ENCODE measurements around the gene PLCB4.

The PLCB4 gene

DNA sequence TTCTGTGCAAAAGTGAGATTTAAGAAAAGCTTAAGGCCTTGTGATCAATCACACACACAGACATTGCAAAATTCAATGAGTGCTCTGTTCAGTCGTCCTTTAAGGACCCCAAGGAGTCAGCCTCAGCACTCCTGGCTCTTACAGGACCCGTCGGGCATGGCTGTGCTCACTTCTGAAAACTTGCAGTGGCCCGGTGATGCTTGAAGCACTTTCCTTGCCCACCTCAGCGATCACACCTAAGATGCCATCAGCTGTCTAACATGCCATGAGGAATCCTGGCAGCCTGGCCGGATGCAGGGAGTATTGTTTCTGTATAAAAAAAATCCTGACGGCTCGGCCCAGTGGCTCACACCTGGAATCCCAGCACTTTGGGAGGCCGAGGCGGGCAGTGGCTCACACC, 344.1 kb downstream of the PLCB4 start:
- no peak for DNase-seq

DNA sequence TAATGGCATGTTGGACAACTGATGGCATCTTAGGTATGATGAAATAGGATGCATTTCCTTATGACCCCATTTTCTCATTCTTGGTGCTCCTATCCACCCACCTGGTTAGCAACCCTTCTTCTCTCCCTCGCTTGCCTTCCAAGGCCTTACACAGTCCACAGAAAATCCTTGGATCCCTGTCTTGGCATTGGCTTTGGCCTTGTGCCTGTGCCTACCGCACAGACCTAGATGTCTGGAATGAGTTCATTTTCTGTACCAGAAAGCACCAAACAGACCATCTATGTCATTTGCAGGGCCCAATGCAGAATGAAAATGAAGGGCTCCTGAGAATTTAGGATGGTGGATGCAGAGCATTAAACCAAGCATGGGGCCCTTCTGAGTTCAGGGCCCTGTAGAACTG, 346.5 kb downstream of the PLCB4 start:
- DNase-seq = no peak

DNA sequence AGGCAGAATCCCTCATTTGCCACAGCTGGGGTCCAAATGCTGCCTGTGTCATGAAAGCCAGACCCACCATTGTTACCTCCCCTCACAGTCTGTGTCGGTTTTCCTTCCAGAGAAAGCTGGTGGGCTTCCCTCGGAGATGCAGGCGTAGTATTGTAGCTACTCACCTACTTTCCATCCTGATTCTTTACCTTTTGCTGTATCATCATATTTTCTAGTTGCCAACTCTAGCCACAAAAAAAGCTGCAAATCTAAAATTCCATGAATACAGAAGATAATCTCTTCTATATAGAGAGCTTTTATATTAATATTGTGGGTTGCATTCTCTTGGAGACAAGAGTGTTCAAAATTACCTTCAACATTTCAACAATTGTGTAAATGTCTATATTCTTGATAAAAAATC, 347.5 kb downstream of the PLCB4 start:
- no peak for DNase-seq

DNA sequence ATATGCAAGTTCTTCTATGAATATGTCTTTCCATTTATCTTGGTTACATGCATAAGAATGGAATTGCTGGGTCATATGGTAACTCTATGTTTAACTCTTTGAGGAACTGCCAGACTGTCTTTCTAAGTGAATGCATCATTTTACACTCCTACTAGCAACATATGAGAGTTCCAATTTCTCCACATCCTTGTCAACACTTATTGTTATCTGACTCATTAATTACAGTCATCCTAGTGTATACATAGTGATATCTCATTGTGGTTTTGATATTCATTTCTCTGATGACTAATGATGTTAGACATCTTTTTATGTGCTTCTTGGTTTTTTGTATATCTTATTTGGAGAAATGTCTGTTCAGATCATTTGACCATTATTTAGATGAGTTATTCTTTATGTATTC, 348.8 kb downstream of the PLCB4 start:
- DNase-seq = no peak

GRCh38 chr20:9422321-9423057, 353.6 kb downstream of the PLCB4 start:
- no peak for DNase-seq

- DNase-seq = no peak
Observed at GRCh38 chr20:9424551-9424950, 355.7 kb downstream of the PLCB4 start.

GRCh38 chr20:9427430-9428291, 358.8 kb downstream of the PLCB4 start:
- no peak for DNase-seq

DNA sequence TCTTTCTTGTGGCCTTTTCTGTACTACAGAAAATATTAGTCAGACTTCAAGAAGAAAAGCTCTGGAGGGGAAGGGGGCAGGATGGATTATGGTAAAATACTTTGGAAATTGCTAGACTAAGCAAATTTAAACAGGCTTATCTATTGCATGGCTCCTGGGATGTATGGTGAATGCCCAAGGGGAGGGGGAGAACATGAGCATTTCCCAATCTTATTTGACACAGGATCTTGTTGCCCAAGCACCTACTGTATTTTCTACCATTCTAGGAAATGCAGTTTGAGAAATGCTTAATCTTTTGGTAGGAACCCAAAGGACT, 359.4 kb downstream of the PLCB4 start:
- no peak for DNase-seq

DNA sequence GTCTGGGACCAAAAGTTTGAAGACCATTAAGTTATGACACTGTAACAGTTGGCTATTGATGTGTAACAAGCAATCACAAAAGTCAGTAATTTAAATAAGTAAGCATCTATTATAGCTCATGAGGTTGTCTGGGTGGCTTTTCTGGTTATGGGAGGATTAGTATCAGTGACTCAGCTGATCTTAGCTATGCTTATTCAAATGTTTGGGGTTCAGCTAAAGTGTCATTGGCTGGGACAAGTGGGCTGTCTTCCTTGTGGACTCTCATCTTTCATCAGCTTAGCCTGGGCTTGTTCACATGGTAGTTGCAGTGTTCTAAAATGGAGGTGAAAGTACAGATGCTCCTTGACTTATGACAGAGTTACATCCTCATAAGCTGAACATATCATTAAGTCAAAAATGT, 370.9 kb downstream of the PLCB4 start:
- no peak for DNase-seq

DNA sequence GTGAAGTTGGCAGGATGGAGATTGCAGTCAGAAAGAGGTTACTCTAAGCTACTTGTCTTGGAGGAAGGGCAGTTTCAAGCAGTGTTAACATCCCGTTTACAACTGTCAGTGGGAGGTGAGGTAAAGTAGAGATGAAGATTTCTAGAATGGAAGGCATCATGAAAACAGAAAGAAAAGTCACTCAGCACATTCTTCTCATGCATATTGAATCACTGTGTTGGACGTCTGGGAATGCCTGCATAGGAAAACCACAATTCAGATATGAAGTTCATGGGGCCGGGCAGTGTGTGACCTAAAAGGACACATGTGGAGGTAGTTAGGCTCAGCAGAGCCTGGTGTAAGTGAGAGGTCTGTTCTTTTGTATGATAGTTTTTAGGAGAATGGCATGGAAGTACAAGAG, 372.0 kb downstream of the PLCB4 start:
- no peak for DNase-seq

GRCh38 chr20:9441948-9442347, 373.1 kb downstream of the PLCB4 start:
- DNase-seq = no peak

GRCh38 chr20:9442858-9443257, 374.0 kb downstream of the PLCB4 start:
- no peak for DNase-seq

- DNase-seq = no peak
Observed at GRCh38 chr20:9444921-9445320, 376.0 kb downstream of the PLCB4 start.

DNA sequence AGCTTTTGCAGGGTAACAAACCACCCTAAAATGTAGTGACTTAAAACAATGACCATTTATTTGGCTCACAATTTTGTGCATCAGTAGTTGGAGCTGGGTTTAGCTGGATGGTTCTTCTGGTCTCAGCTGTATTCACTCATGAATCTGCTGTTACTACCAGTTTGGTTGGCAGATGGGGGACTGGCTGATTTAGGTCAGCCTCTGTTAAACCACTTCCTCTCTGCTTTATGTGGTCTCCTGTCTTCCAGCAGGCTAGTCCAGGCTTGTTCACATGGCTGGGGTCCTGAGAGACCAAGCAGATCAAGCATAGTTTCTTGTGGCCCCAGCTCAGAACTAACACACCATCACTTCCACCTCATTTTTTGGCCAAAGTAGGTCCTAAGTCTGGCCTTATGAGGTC, 378.3 kb downstream of the PLCB4 start:
- no peak for DNase-seq

- no peak for DNase-seq
Observed at GRCh38 chr20:9453201-9453600, 384.3 kb downstream of the PLCB4 start.

DNA sequence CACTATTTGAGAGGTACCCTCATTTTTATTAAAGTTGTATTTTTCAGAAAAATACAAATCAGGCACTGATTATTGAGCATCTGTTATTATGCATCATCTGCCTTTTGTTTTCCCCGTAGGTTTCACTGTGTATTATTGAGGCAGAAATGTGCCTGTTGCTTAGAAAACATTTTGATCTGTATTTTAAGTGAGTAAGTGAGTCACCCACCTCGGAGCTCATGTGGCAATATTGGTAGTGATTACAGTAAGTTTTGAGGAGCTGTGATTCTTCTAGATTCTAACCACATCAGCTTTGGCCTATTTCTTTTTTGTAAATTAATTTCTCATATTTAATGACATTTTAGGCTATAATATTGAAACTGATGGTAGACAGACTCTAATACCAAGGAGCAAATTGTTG, 385.9 kb downstream of the PLCB4 start:
- no peak for DNase-seq

GRCh38 chr20:9457136-9457535, 388.2 kb downstream of the PLCB4 start:
- no peak for DNase-seq

GRCh38 chr20:9458138-9458796, 389.4 kb downstream of the PLCB4 start:
- no peak for DNase-seq

- DNase-seq = no peak
Observed at GRCh38 chr20:9460518-9460917, 391.6 kb downstream of the PLCB4 start.

DNA sequence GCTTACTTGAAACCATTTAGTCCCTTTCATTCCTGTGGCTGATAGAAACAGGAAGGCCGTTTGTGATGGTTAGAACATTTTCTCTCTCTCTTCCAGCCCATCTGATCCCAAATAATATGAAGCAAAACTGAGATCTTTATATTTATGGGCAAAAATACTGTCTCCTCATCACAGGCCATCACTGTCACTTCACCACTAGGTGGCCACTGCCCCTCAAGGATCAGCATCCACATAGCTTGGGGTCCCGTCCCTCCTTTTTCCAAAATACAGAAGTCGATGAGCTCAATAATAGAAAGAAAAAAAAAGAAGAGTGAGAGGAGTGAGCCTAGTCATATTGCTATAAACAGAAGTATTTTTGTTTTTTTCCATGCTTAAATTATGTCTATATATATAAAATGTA, 399.1 kb downstream of the PLCB4 start:
- DNase-seq = no peak

DNA sequence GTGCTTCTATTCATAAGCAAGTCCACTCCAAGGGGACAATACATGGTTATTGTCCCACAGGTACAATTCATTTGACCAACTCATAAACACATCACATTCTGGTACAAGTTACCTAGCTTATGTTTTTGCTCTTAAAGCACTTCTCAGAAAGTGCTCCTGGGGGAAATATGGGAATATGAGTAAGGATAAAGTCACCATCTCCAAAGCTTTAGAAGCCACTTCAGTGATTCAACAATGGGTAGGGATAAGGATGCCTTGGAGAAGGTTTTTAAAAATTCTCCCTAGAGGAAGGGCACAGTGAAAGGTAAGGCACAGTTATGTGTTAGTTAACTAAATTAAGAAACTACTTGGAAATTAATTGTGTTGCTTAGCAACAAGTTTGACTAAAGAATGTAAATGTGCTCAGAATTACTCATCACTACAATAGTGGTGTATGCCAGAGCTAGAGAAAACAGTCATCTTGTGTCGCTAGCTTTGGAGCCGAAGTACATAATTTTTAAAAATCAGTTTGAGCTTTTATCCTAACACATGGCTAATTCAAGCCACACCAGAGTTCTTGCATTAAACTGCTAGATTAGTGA, 406.0 kb downstream of the PLCB4 start:
- no peak for DNase-seq

DNA sequence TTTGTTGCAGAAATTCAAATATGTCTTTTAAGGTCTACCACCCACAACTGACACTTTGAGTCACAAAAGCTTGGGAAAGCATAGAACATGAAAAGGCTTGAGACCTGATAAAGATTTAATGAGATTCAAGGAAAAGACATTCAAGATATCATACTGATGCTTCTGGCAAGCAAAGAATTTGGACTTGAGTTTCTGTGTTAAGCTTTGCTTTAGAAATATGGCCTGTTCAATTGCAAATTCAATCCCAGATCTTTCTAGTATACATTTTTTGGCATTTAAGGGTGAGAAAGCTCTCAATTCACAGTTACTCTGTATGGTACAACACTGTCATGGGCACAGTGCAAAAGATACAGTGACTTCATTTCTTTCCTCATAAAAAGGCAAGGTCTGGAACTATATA, 406.6 kb downstream of the PLCB4 start:
- DNase-seq = no peak

- DNase-seq = no peak
Observed at GRCh38 chr20:9476174-9476573, 407.3 kb downstream of the PLCB4 start.

GRCh38 chr20:9476637-9477036, 407.8 kb downstream of the PLCB4 start:
- DNase-seq = no peak
